Activated CD8-positive, alpha-beta T cell treated with anti-CD3 and anti-CD28 coated beads, Interleukin-2, amount 10 ng/mL, durations not matched to agents 7 days and 5 days (primary cell): Measurements from ENCODE around the gene LIPC. TPM values are rescaled to one million over a fixed set of nuclear protein-coding genes. Genes with fewer than 3 reads are reported as not detected.

ENCODE experiments used
- ATAC-seq: fragments of 150-1000 bp; cut with Tn5 transposase; one replicate; pipeline ENCODE4 v1.10.0; 2021; ENCODE audit warnings: moderate library complexity
- CTCF ChIA-PET: fragments of 350-600 bp; sonication (Branson Sonifier 250); formaldehyde crosslinking; loops from one replicate; lab custom pipeline; 2021; ENCODE audit warnings: antibody characterized with exemption; lab: Charles Lee
- POLR2A ChIA-PET: fragments of 350-600 bp; sonication (Branson Sonifier 250); formaldehyde crosslinking; loops from one replicate; lab custom pipeline; 2021; ENCODE audit warnings: antibody characterized with exemption; lab: Charles Lee
- DNase-seq: peaks from one replicate; pipeline ENCODE4 v3.0.0-alpha.2; 2020
- H3K27ac Mint-ChIP-seq: one replicate; pipeline ENCODE4 v1.8.0; 2021; ENCODE audit warnings: mild to moderate bottlenecking, mixed read lengths
- H3K27me3 Mint-ChIP-seq: one replicate; pipeline ENCODE4 v1.8.0; 2021; ENCODE audit warnings: low read depth, mixed read lengths
- H3K36me3 Mint-ChIP-seq: one replicate; pipeline ENCODE4 v1.8.0; 2021; ENCODE audit warnings: low read depth, mixed read lengths
- H3K4me1 Mint-ChIP-seq: one replicate; pipeline ENCODE4 v1.8.0; 2021; ENCODE audit warnings: low read depth, mixed read lengths
- H3K4me3 Mint-ChIP-seq: one replicate; pipeline ENCODE4 v1.8.0; 2021; ENCODE audit warnings: mild to moderate bottlenecking, mixed read lengths
- H3K9me3 Mint-ChIP-seq: one replicate; pipeline ENCODE4 v1.8.0; 2022; ENCODE audit warnings: mixed read lengths; ENCODE audit not compliant: insufficient read depth
- total RNA-seq, 2 experiments: library from RNA; stranded (reverse); gene quantifications; one replicate each; pipeline ENCODE4 v1.2.3, GENCODE V29; 2021

The LIPC gene
- total RNA-seq, 2 experiments from 2014 or later: 4.1 to 4.4 TPM

DNA sequence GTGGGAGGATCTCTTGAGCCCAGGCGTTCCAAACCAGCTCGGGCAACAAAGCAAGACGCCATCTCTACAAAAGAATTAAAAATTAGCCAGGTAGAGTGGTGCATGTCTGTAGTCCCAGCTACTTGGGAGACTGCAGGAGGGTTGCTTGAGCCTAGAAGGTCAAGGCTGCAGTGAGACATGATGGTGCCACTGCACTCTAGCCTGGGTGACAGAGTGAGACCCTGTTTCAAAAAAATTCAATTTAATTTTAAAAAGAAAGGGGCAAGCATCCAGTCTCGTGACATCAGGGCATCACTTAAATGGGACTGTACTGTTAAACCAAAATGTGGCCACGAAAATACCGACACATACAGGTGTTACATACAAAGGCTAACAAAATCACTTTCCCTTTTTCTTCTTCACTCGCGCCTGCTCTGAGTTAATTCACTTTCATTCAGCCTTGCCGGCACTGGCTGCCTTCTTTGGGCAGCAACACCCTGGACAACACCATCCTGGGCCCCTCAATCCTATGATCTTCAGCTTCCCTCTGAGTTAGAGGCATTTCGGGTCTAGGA, 121.7 kb downstream of the LIPC start:
- Mint-ChIP-seq H3K4me1 (peaks cover 35% of the 10 kb centered on the region), H3K36me3 (peaks cover 13% of the 10 kb centered on the region), H3K4me3 (no peak overlapping the region), H3K27me3 (peaks cover 4% of the 10 kb centered on the region), H3K9me3 (no peaks in the 10 kb centered on the region), H3K27ac (peak overlapping the region; percentile 60)
- ChIA-PET CTCF (no interaction called here), POLR2A (no interaction called here)
- no peak for DNase-seq
- no peak for ATAC-seq

DNA sequence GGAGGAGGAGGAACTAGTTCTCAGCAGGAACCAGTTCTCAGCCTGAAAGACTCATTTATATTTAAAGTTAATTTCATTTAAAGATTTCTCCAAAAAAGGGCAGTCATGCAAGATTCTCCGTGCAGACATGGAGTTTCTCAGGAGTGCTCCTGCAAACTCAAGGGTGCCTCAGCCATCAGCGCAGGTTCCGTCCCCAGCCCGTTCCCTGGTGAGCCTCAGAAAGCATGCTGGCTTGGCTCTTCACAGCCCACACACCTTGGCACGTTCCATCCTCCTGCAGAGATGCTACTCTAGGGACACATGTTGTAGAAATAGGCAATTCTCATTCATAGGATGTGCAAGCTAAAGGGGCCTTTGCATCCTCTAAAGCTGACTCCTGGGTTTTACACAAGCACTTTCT, 123.0 kb downstream of the LIPC start:
- POLR2A ChIA-PET: no interaction called here
- no peak overlapping the region for H3K27ac Mint-ChIP-seq
- H3K4me3 Mint-ChIP-seq: no peak overlapping the region
- no peak for ATAC-seq
- H3K27me3 Mint-ChIP-seq: peaks cover 4% of the 10 kb centered on the region
- H3K9me3 Mint-ChIP-seq: no peaks in the 10 kb centered on the region
- H3K36me3 Mint-ChIP-seq: peaks cover 16% of the 10 kb centered on the region
- CTCF ChIA-PET: interaction anchor here (1.3 kb wide), 1 partner anchor 9 kb away, joined by 3 read pairs; no protein-coding TSS in a partner anchor
- peaks cover 35% of the 10 kb centered on the region for H3K4me1 Mint-ChIP-seq
- DNase-seq: no peak

DNA sequence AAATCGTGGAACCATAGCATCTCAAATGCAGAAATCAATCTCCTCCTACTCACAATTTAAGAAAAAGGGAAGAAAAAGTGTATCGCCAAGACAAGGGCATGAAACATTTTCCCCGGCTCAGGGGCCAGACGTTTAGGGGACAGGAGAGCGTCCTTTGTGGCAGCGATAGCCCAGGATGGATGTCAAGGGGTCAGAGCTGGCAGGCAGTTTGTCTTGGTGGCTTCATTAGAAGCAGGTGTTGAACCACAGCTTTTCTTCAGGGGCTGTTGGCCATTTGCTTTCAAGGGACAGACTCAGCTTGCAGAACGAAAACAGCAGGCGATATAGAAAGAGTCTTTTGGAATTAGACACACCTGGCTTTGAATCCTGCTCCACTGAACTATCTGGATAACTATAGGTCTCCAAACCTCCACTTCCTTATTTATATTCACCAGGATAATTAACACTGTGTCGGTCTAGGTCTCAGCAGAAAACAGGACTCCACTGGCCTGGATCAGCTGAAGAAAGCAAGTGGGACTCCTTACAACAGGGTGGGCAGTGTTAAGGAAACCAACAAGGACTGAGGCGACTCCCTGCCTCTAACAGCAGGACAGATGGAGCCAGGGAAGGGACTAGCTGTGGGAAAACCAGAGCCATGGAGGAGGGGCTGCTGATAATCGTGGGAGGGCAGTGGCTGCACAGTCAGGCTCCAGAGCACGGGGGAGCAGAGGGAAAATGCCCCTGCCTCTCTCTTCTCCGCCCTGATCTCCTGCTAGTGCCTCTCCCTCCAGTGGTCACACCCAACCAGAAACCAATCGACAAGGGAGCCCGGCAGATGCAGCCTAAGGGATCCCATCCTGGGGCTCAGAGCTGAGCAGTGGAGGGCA, 123.6 kb downstream of the LIPC start:
- Mint-ChIP-seq H3K27ac (no peak overlapping the region), H3K4me3 (no peak overlapping the region), H3K36me3 (peaks cover 12% of the 10 kb centered on the region), H3K4me1 (peaks cover 29% of the 10 kb centered on the region), H3K27me3 (peaks cover 4% of the 10 kb centered on the region), H3K9me3 (no peaks in the 10 kb centered on the region)
- DNase-seq (no peak), ATAC-seq (no peak)
- ChIA-PET POLR2A (no interaction called here), CTCF (interaction anchor here (1.3 kb wide), 1 partner anchor 9 kb away, joined by 3 read pairs; no protein-coding TSS in a partner anchor)

DNA sequence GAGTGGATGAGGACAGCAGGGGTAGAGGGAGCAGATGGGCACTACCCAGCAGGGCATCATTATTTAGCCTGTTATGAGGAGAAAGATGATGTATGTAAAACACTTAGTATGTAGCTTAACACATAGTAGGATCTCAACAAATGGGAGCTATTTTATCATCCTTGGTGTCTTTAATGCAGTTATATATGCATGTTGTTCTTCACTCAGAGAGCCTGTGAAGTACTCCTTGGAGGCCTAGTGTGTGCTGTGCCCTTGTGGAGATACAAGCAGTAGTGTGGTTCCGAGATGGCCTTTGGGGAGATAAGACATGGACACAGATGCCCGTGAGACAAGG, 124.2 kb downstream of the LIPC start:
- ATAC-seq (no peak), DNase-seq (no peak)
- peaks cover 25% of the 10 kb centered on the region for H3K4me1 Mint-ChIP-seq
- ChIA-PET POLR2A (interaction anchor here (1.1 kb wide), 1 partner anchor 10 kb away, joined by 3 read pairs; no protein-coding TSS in a partner anchor), CTCF (interaction anchor here (1.6 kb wide), 1 partner anchor 10 kb away, joined by 4 read pairs; no protein-coding TSS in a partner anchor)
- H3K4me3 Mint-ChIP-seq: no peak overlapping the region
- peaks cover 4% of the 10 kb centered on the region for H3K27me3 Mint-ChIP-seq
- peaks cover 11% of the 10 kb centered on the region for H3K36me3 Mint-ChIP-seq
- H3K27ac Mint-ChIP-seq: no peak overlapping the region
- no peaks in the 10 kb centered on the region for H3K9me3 Mint-ChIP-seq

DNA sequence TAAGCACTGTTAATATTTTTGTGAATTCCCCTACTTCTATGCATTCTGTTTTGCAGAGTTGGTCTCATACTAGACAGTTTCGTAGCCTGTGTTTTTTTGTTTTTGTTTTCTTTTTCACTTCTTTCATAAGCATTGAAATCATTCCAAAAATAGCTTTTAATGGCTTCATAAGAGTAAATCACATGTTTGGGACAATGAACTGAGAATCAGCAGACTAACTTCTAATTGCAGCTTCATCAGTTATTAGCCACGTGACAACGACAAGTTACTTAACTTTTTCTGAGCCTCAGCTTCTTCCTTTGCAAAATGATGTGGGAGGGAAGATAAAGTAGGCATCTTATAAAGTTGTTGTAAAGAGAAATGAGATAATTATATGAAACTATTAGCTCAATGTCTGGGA, 124.8 kb downstream of the LIPC start:
- ChIA-PET CTCF (interaction anchor here (1.6 kb wide), 1 partner anchor 11 kb away, joined by 4 read pairs; no protein-coding TSS in a partner anchor), POLR2A (interaction anchor here (1.0 to 1.1 kb wide), 2 partner anchors 11 to 115 kb away, joined by 3 read pairs; no protein-coding TSS in a partner anchor)
- H3K36me3 Mint-ChIP-seq: peaks cover 6% of the 10 kb centered on the region
- no peaks in the 10 kb centered on the region for H3K9me3 Mint-ChIP-seq
- H3K4me1 Mint-ChIP-seq: peaks cover 20% of the 10 kb centered on the region
- H3K27ac Mint-ChIP-seq: no peak overlapping the region
- DNase-seq (no peak), ATAC-seq (no peak)
- H3K27me3 Mint-ChIP-seq: peaks cover 4% of the 10 kb centered on the region
- no peak overlapping the region for H3K4me3 Mint-ChIP-seq

DNA sequence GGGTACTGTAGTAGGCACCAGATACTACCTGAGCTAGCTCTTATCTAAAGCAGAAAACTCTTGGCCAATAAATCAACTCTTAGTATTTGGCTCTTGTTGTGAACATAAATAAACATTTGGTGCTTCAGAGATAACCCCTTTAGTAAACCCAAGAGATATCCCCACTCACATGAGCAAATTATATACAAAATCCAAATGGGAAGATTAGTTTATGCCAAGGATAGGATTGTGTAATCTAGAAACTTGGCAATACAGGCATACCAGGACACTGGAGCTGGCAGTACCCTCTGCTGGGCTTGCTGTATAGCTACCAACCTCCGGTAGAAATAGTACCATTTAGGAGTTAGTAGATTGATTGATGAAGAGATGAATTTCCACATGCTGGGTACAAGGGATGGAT, 127.0 kb downstream of the LIPC start:
- POLR2A ChIA-PET: no interaction called here
- no peaks in the 10 kb centered on the region for H3K9me3 Mint-ChIP-seq
- peaks cover 4% of the 10 kb centered on the region for H3K27me3 Mint-ChIP-seq
- peaks cover under 1% of the 10 kb centered on the region for H3K4me1 Mint-ChIP-seq
- CTCF ChIA-PET: interaction anchor here (1.2 to 2.5 kb wide), 2 partner anchors 10 to 30 kb away, joined by 3 to 9 read pairs; no protein-coding TSS in a partner anchor
- no peak overlapping the region for H3K4me3 Mint-ChIP-seq
- H3K27ac Mint-ChIP-seq: no peak overlapping the region
- DNase-seq: no peak
- ATAC-seq: no peak
- peaks cover 3% of the 10 kb centered on the region for H3K36me3 Mint-ChIP-seq

DNA sequence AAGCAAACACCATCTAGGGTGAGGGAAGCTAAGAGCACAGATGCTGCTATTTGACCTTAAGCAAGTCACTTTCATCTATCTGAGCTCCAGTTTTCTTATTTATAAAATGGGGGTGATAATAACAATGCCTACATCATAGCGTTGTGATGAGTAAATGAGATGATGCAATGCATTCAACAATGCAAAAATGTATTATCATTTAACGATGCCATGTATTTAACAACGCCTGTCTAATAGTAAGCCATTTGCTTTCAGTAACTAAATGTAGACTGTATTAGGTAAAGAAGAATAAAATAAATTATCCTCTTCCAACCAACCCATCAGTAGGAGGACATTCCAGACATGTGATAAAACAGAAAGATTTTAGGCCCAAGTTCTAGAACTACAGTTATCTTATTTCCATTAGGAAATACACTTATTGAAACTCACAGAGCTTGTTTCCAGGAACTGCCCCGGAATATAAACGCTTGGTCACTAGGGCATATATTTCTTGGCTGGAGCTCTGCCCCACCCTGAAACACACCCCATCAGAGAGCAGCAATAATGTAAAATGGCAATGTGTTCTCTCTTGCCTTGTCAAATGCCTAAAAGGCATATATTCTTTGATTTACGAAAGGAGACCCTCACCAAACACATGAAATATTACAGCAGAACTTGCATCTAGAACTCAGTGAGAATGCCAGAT, 128.3 kb downstream of the LIPC start:
- ChIA-PET POLR2A (interaction anchor here (0.5 kb wide), 1 partner anchor 99 kb away, joined by 4 read pairs; no protein-coding TSS in a partner anchor), CTCF (interaction anchor here (2.5 kb wide), 1 partner anchor 9 kb away, joined by 9 read pairs; no protein-coding TSS in a partner anchor)
- Mint-ChIP-seq H3K27ac (no peak overlapping the region), H3K4me1 (no peaks in the 10 kb centered on the region), H3K9me3 (no peaks in the 10 kb centered on the region), H3K4me3 (no peak overlapping the region), H3K27me3 (peaks cover 4% of the 10 kb centered on the region), H3K36me3 (peaks cover 3% of the 10 kb centered on the region)
- ATAC-seq (no peak), DNase-seq (no peak)

DNA sequence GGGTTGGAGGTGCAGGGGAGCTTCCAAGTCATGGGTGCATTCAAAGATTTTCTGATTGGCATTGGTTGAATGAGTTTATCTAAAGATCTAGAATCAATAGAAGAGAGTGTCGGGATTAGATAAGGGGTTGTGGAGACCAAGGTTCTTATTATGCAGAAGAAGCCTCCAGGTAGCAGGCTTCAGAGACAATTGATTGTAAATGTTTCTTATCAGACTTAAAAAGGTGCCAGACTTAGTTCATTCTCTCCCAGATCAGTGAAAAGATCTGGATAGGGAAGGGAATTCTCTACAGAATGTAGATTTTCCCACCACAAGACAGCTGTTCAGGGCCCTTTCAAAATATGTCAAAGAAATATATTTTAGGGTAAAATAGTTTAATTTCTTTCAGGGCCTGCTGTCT, 129.5 kb downstream of the LIPC start:
- no peak overlapping the region for H3K4me3 Mint-ChIP-seq
- POLR2A ChIA-PET: no interaction called here
- ATAC-seq (no peak), DNase-seq (no peak)
- H3K27ac Mint-ChIP-seq: no peak overlapping the region
- H3K9me3 Mint-ChIP-seq: no peaks in the 10 kb centered on the region
- peaks cover 3% of the 10 kb centered on the region for H3K36me3 Mint-ChIP-seq
- no peaks in the 10 kb centered on the region for H3K4me1 Mint-ChIP-seq
- CTCF ChIA-PET: no interaction called here
- H3K27me3 Mint-ChIP-seq: peaks cover 2% of the 10 kb centered on the region

DNA sequence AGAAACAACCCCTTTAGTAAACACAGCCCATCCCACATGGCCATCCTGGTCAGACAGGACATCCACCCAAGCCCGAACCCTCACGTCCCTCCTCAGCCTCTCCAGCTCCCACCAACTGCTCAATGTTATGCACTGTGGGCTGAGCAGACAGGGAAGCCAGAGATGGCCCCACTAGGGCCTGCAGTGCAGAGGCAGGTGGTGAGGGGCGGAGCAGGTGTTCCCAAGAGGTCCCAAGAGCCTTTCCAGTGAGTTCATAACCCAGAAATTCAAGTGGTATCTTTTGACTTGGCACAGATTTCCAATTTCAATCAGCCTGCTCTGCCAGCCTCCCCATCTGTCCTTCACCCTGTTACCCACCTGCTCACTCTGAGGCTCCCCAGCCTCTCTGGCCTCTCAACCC, 130.3 kb downstream of the LIPC start:
- no peaks in the 10 kb centered on the region for H3K4me1 Mint-ChIP-seq
- peak; percentile 13 for DNase-seq
- CTCF ChIA-PET: interaction anchor here (1.0 kb wide), 1 partner anchor 12 kb away, joined by 3 read pairs; no protein-coding TSS in a partner anchor
- peaks cover 3% of the 10 kb centered on the region for H3K36me3 Mint-ChIP-seq
- H3K27ac Mint-ChIP-seq: no peak overlapping the region
- H3K9me3 Mint-ChIP-seq: no peaks in the 10 kb centered on the region
- POLR2A ChIA-PET: no interaction called here
- no peak for ATAC-seq
- H3K4me3 Mint-ChIP-seq: no peak overlapping the region
- H3K27me3 Mint-ChIP-seq: no peaks in the 10 kb centered on the region

DNA sequence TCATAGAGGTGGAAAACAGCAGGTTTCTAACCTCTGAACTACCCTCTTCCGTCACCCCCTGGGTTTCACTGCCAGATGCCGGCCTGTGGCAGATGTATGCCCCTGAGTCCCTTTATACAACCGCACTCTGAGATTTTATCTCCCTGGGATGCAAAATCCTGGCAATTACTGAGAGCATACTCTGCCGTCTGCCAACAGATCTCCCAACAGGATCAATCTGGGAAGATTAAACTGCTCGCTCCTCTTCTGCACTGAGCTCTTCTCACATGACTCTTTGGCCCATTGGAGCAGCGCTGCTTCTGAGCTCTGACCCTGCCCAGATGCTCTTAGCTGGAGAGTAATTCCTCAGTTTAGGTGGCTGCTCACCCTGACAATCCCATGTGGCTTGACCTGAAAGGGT, 133.2 kb downstream of the LIPC start:
- H3K27me3 Mint-ChIP-seq: no peaks in the 10 kb centered on the region
- CTCF ChIA-PET: no interaction called here
- POLR2A ChIA-PET: no interaction called here
- no peaks in the 10 kb centered on the region for H3K9me3 Mint-ChIP-seq
- no peak overlapping the region for H3K4me3 Mint-ChIP-seq
- peaks cover 10% of the 10 kb centered on the region for H3K4me1 Mint-ChIP-seq
- DNase-seq: no peak
- H3K36me3 Mint-ChIP-seq: no peaks in the 10 kb centered on the region
- peak overlapping the region; percentile 20 for H3K27ac Mint-ChIP-seq
- ATAC-seq: no peak

DNA sequence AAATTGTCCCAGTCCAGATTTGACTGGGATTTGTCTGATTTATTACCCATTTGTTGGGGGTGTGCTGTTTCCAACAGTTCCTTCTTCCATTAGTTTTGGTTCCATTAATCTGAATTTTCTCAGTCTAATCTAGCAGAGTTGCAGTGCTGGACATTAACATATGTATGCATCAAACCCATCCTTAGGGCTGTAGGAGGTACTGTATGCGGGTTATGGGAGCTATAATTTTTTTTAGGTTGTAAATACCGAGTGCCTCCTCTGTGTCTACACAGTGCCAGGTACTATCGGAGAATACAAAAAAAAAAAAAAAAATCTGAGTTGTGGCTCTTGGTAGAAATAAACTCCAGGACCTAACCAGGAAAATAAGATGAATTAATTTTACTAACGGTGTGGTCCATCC, 133.8 kb downstream of the LIPC start:
- no peaks in the 10 kb centered on the region for H3K36me3 Mint-ChIP-seq
- ATAC-seq: no peak
- H3K4me1 Mint-ChIP-seq: peaks cover 10% of the 10 kb centered on the region
- H3K4me3 Mint-ChIP-seq: no peak overlapping the region
- no peaks in the 10 kb centered on the region for H3K27me3 Mint-ChIP-seq
- CTCF ChIA-PET: no interaction called here
- DNase-seq: no peak
- POLR2A ChIA-PET: no interaction called here
- no peaks in the 10 kb centered on the region for H3K9me3 Mint-ChIP-seq
- no peak overlapping the region for H3K27ac Mint-ChIP-seq
